GM23338 (cell line): ENCODE measurements around the gene IDH2. TPM values are rescaled to one million over a fixed set of nuclear protein-coding genes. Genes with fewer than 3 reads are reported as not detected.

ENCODE experiments used
- ATAC-seq: fragments of 200-7000 bp; cut with Tn5 transposase; 3 replicates; pipeline ENCODE4 v1.9.1; 2020
- DNase-seq: peaks from one replicate; pipeline ENCODE4 v3.0.0-alpha.2; 2015; ENCODE audit warnings: low spot score
- H2AFZ ChIP-seq: fragments of 200-600 bp; sonication (generic); 2 replicates; pipeline ENCODE4 v1.8.0; 2016; ENCODE audit warnings: antibody characterized with exemption, mild to moderate bottlenecking, moderate library complexity
- H3F3A ChIP-seq: fragments of 200-600 bp; sonication (generic); replicated peaks from 2 replicates; pipeline ENCODE4 v1.8.0; 2017; ENCODE audit warnings: antibody characterized with exemption, mixed run types, low read depth
- H3K27ac ChIP-seq: fragments of 200-600 bp; sonication (generic); 2 replicates; pipeline ENCODE4 v1.6.1; 2016; ENCODE audit warnings: low read depth
- H3K27me3 ChIP-seq: fragments of 200-600 bp; sonication (generic); 2 replicates; pipeline ENCODE4 v1.8.0; 2016; ENCODE audit warnings: mild to moderate bottlenecking, mixed run types, moderate library complexity; ENCODE audit not compliant: insufficient read depth
- H3K36me3 ChIP-seq: fragments of 200-600 bp; sonication (generic); 2 replicates; pipeline ENCODE4 v1.8.0; 2016; ENCODE audit warnings: mild to moderate bottlenecking; ENCODE audit not compliant: insufficient read depth
- H3K4me1 ChIP-seq: fragments of 200-600 bp; sonication (generic); 2 replicates; pipeline ENCODE4 v1.8.0; 2016; ENCODE audit warnings: mild to moderate bottlenecking, moderate library complexity; ENCODE audit not compliant: insufficient read depth
- H3K4me2 ChIP-seq: fragments of 200-600 bp; sonication (generic); 2 replicates; pipeline ENCODE4 v1.7.1; 2017; ENCODE audit warnings: mixed run types
- H3K4me3 ChIP-seq: fragments of 200-600 bp; sonication (generic); 2 replicates; pipeline ENCODE4 v1.6.1; 2016; ENCODE audit warnings: mixed run types
- H3K79me2 ChIP-seq: fragments of 200-600 bp; sonication (generic); replicated peaks from 2 replicates; pipeline ENCODE4 v1.8.0; 2017; ENCODE audit warnings: mild to moderate bottlenecking; ENCODE audit not compliant: insufficient read depth
- H3K9me2 ChIP-seq: fragments of 200-600 bp; sonication (generic); 2 replicates; pipeline ENCODE4 v1.8.0; 2017; ENCODE audit not compliant: insufficient read depth
- H4K20me1 ChIP-seq: fragments of 200-600 bp; sonication (generic); replicated peaks from 2 replicates; pipeline ENCODE4 v1.8.0; 2017; ENCODE audit warnings: mild to moderate bottlenecking; ENCODE audit not compliant: insufficient read depth
- H3K27ac Mint-ChIP-seq: 2 replicates; pipeline ENCODE4 v1.8.0; 2020; ENCODE audit warnings: inconsistent platforms, mild to moderate bottlenecking, moderate library complexity, mixed read lengths
- H3K27me3 Mint-ChIP-seq: 3 replicates; pipeline ENCODE4 v1.8.0; 2022; ENCODE audit warnings: low read depth, mild to moderate bottlenecking, moderate library complexity, mixed read lengths, inconsistent platforms; ENCODE audit not compliant: insufficient read depth, poor library complexity
- H3K36me3 Mint-ChIP-seq: 3 replicates; pipeline ENCODE4 v1.8.0; 2021; ENCODE audit warnings: low read depth, mild to moderate bottlenecking, inconsistent platforms, moderate library complexity, mixed read lengths
- H3K4me1 Mint-ChIP-seq: 3 replicates; pipeline ENCODE4 v1.8.0; 2020; ENCODE audit warnings: mild to moderate bottlenecking, inconsistent platforms, mixed read lengths
- H3K4me3 Mint-ChIP-seq: 3 replicates; pipeline ENCODE4 v1.8.0; 2021; ENCODE audit warnings: moderate library complexity, mild to moderate bottlenecking, inconsistent platforms, mixed read lengths
- H3K9me3 Mint-ChIP-seq: 3 replicates; pipeline ENCODE4 v1.8.0; 2020; ENCODE audit warnings: moderate library complexity, mild to moderate bottlenecking, inconsistent platforms, mixed read lengths
- CREB1 ChIP-seq: fragments of 250-450 bp; sonication (Bioruptor Pico); IDR thresholded peaks from 2 replicates; pipeline ENCODE4 v1.5.0; 2020; ENCODE audit warnings: low read depth, mild to moderate bottlenecking, moderate library complexity
- JUNB ChIP-seq: IDR thresholded peaks from one replicate; pipeline ENCODE4 v1.6.1; 2016; ENCODE audit warnings: antibody characterized with exemption; ENCODE audit not compliant: unreplicated experiment
- POLR2AphosphoS5 ChIP-seq: IDR thresholded peaks from 2 replicates; pipeline ENCODE4 v1.6.1; 2016; ENCODE audit warnings: antibody characterized with exemption, low read depth
- STAT1 ChIP-seq: IDR thresholded peaks from one replicate; pipeline ENCODE4 v1.6.1; 2016; ENCODE audit warnings: antibody characterized with exemption; ENCODE audit not compliant: unreplicated experiment
- ZNF114 ChIP-seq: fragments of 250-450 bp; sonication (Bioruptor Pico); IDR thresholded peaks from 2 replicates; pipeline ENCODE4 v1.5.0; 2020; ENCODE audit warnings: mild to moderate bottlenecking, moderate library complexity
- ZNF331 ChIP-seq: fragments of 250-450 bp; sonication (Bioruptor Pico); IDR thresholded peaks from 2 replicates; pipeline ENCODE4 v1.5.0; 2020; ENCODE audit warnings: low read depth, mild to moderate bottlenecking, moderate library complexity
- polyA plus RNA-seq: library from polyadenylated mRNA; unstranded; fragments of >200 nt; fragmentation: Nextera tagmentation; extraction: Ambion mirVana; gene quantifications from 2 replicates; pipeline ENCODE4 v1.2.1, GENCODE V29; 2016
- total RNA-seq: library from RNA; depleted of rRNA; stranded (reverse); fragments of >200 nt; shearing (Covaris generic); gene quantifications from 2 replicates; pipeline ENCODE4 v1.2.3, GENCODE V29; 2014
- TF ChIP-seq, protein P1 (sequence below): IDR thresholded peaks from one replicate; pipeline ENCODE4 v1.6.1; 2018; ENCODE audit warnings: antibody characterized with exemption; ENCODE audit not compliant: unreplicated experiment
- TF ChIP-seq, protein P2 (sequence below), 2 experiments: fragments of 200-600 bp in 1 of 2; sonication (generic) in 1 of 2; conservative IDR thresholded peaks; 2 replicates each; pipeline versions ENCODE4 v1.5.1 to v1.6.1; 2016 to 2017; ENCODE audit warnings: antibody characterized with exemption in 2 of 2, low read depth in 2 of 2, mild to moderate bottlenecking in 2 of 2, moderate library complexity in 1 of 2
- TF ChIP-seq, protein P3 (sequence below): IDR thresholded peaks from 2 replicates; pipeline ENCODE4 v1.6.1; 2016; ENCODE audit warnings: antibody characterized with exemption
- TF ChIP-seq, protein P4 (sequence below): fragments of 250-450 bp; sonication (Bioruptor Pico); IDR thresholded peaks from 2 replicates; pipeline ENCODE4 v1.5.0; 2020; ENCODE audit warnings: mild to moderate bottlenecking, moderate library complexity

The IDH2 gene
- total and polyA plus RNA-seq, 2 experiments from 2014 or later: 54.9 to 64.0 TPM

DNA sequence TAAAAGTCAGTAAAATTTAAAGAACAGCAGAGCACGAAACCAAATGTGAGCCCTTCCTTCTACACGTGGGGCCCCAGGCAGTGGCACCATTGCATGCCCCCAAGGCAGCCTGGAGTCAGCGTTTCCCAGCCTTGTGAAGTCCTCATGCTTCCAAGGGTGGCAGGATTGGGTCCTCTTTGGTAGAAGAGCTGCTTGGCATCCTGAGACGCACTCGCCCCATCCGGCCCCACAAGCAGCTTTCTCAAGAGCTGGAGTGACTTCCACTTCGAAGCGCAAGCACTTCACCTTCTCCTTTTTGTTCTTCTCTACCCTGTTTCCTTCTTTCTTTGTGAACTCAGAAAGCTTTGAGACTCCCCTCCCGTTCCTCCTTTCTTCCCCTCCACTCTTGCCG lies 66.4 kb downstream of the IDH2 start (continued):
- TF ChIP-seq, protein P1, sequence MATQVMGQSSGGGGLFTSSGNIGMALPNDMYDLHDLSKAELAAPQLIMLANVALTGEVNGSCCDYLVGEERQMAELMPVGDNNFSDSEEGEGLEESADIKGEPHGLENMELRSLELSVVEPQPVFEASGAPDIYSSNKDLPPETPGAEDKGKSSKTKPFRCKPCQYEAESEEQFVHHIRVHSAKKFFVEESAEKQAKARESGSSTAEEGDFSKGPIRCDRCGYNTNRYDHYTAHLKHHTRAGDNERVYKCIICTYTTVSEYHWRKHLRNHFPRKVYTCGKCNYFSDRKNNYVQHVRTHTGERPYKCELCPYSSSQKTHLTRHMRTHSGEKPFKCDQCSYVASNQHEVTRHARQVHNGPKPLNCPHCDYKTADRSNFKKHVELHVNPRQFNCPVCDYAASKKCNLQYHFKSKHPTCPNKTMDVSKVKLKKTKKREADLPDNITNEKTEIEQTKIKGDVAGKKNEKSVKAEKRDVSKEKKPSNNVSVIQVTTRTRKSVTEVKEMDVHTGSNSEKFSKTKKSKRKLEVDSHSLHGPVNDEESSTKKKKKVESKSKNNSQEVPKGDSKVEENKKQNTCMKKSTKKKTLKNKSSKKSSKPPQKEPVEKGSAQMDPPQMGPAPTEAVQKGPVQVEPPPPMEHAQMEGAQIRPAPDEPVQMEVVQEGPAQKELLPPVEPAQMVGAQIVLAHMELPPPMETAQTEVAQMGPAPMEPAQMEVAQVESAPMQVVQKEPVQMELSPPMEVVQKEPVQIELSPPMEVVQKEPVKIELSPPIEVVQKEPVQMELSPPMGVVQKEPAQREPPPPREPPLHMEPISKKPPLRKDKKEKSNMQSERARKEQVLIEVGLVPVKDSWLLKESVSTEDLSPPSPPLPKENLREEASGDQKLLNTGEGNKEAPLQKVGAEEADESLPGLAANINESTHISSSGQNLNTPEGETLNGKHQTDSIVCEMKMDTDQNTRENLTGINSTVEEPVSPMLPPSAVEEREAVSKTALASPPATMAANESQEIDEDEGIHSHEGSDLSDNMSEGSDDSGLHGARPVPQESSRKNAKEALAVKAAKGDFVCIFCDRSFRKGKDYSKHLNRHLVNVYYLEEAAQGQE: no peak
- TF ChIP-seq CREB1 (CRISPR knock-in tag): no peak
- TF ChIP-seq, protein P2, sequence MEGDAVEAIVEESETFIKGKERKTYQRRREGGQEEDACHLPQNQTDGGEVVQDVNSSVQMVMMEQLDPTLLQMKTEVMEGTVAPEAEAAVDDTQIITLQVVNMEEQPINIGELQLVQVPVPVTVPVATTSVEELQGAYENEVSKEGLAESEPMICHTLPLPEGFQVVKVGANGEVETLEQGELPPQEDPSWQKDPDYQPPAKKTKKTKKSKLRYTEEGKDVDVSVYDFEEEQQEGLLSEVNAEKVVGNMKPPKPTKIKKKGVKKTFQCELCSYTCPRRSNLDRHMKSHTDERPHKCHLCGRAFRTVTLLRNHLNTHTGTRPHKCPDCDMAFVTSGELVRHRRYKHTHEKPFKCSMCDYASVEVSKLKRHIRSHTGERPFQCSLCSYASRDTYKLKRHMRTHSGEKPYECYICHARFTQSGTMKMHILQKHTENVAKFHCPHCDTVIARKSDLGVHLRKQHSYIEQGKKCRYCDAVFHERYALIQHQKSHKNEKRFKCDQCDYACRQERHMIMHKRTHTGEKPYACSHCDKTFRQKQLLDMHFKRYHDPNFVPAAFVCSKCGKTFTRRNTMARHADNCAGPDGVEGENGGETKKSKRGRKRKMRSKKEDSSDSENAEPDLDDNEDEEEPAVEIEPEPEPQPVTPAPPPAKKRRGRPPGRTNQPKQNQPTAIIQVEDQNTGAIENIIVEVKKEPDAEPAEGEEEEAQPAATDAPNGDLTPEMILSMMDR (conservative IDR thresholded peaks at IDR 0.05; ENCODE audit: low read depth in 2 of 2): no peak
- no peak for TF ChIP-seq ZNF114 (CRISPR knock-in tag)
- TF ChIP-seq STAT1: no peak
- TF ChIP-seq JUNB: no peak
- no peak for TF ChIP-seq ZNF331 (CRISPR knock-in tag)
- TF ChIP-seq, protein P3, sequence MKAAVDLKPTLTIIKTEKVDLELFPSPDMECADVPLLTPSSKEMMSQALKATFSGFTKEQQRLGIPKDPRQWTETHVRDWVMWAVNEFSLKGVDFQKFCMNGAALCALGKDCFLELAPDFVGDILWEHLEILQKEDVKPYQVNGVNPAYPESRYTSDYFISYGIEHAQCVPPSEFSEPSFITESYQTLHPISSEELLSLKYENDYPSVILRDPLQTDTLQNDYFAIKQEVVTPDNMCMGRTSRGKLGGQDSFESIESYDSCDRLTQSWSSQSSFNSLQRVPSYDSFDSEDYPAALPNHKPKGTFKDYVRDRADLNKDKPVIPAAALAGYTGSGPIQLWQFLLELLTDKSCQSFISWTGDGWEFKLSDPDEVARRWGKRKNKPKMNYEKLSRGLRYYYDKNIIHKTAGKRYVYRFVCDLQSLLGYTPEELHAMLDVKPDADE: no peak

DNA sequence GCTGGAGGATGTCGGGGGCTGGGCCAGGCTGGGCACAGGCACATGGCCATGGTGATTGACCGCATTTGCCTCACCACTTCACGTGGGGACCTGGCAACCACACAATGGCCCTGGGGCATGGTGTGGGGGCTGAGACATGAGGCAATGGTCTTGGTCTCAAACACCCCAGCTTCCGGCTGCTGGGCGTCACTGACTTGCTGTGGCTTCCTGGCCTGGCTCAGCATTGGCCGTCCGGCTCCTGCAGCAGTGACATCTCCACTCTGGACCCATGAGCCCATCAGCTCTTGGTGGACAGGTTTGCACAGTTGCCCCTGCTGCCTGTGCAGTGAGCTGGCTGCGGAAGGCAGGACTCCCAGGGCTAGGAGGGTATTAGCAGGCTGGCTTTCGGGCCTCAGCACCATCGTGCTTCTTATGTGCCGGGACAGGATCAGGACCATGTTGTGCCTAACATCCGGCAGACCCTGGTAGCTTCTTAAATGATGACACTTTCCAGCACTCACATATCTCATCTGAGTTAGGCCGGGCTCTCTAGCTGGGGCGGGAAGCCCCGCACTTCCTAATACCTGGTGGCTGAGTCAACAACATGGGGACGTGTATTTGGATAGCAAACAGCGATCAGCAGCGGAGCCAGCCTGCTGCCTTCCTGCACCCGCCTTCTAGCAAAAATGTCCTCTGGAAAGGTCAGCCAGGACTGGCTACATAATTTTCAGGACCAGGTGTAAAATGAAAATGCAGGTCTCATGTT lies 67.0 kb downstream of the IDH2 start:
- Mint-ChIP-seq H3K4me3 (no peak overlapping the region), H3K27me3 (peaks cover 12% of the 10 kb centered on the region), H3K27ac (no peak overlapping the region), H3K4me1 (peaks cover 59% of the 10 kb centered on the region), H3K36me3 (no peaks in the 10 kb centered on the region), H3K9me3 (no peaks in the 10 kb centered on the region; the same call in 2 of the 3 replicates)
- Histone ChIP-seq H3K36me3 (no peaks in the 10 kb centered on the region), H3F3A (0 out of 2 replicates have a peak, but pooled peaks cover 4% of the 10 kb centered on the region), H4K20me1 (no peaks in the 10 kb centered on the region), H3K27ac (no peak overlapping the region; the same call in 1 of the 2 replicates), H3K79me2 (peaks cover 14% of the 10 kb centered on the region), H3K27me3 (no peaks in the 10 kb centered on the region), H3K9me2 (no peaks in the 10 kb centered on the region), H3K4me1 (peaks cover 22% of the 10 kb centered on the region; the same call in 1 of the 2 replicates), H2AFZ (no peak overlapping the region), H3K4me2 (no peak overlapping the region), H3K4me3 (no peak overlapping the region)
- DNase-seq (no peak), ATAC-seq (no peak)
- TF ChIP-seq, protein P4, sequence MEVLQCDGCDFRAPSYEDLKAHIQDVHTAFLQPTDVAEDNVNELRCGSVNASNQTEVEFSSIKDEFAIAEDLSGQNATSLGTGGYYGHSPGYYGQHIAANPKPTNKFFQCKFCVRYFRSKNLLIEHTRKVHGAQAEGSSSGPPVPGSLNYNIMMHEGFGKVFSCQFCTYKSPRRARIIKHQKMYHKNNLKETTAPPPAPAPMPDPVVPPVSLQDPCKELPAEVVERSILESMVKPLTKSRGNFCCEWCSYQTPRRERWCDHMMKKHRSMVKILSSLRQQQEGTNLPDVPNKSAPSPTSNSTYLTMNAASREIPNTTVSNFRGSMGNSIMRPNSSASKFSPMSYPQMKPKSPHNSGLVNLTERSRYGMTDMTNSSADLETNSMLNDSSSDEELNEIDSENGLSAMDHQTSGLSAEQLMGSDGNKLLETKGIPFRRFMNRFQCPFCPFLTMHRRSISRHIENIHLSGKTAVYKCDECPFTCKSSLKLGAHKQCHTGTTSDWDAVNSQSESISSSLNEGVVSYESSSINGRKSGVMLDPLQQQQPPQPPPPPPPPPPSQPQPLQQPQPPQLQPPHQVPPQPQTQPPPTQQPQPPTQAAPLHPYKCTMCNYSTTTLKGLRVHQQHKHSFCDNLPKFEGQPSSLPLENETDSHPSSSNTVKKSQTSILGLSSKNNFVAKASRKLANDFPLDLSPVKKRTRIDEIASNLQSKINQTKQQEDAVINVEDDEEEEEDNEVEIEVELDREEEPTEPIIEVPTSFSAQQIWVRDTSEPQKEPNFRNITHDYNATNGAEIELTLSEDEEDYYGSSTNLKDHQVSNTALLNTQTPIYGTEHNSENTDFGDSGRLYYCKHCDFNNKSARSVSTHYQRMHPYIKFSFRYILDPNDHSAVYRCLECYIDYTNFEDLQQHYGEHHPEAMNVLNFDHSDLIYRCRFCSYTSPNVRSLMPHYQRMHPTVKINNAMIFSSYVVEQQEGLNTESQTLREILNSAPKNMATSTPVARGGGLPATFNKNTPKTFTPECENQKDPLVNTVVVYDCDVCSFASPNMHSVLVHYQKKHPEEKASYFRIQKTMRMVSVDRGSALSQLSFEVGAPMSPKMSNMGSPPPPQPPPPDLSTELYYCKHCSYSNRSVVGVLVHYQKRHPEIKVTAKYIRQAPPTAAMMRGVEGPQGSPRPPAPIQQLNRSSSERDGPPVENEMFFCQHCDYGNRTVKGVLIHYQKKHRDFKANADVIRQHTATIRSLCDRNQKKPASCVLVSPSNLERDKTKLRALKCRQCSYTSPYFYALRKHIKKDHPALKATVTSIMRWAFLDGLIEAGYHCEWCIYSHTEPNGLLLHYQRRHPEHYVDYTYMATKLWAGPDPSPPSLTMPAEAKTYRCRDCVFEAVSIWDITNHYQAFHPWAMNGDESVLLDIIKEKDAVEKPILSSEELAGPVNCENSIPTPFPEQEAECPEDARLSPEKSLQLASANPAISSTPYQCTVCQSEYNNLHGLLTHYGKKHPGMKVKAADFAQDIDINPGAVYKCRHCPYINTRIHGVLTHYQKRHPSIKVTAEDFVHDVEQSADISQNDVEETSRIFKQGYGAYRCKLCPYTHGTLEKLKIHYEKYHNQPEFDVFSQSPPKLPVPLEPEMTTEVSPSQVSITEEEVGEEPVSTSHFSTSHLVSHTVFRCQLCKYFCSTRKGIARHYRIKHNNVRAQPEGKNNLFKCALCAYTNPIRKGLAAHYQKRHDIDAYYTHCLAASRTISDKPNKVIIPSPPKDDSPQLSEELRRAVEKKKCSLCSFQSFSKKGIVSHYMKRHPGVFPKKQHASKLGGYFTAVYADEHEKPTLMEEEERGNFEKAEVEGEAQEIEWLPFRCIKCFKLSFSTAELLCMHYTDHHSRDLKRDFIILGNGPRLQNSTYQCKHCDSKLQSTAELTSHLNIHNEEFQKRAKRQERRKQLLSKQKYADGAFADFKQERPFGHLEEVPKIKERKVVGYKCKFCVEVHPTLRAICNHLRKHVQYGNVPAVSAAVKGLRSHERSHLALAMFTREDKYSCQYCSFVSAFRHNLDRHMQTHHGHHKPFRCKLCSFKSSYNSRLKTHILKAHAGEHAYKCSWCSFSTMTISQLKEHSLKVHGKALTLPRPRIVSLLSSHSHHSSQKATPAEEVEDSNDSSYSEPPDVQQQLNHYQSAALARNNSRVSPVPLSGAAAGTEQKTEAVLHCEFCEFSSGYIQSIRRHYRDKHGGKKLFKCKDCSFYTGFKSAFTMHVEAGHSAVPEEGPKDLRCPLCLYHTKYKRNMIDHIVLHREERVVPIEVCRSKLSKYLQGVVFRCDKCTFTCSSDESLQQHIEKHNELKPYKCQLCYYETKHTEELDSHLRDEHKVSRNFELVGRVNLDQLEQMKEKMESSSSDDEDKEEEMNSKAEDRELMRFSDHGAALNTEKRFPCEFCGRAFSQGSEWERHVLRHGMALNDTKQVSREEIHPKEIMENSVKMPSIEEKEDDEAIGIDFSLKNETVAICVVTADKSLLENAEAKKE (CRISPR knock-in tag): no peak
- no peak for TF ChIP-seq CREB1 (CRISPR knock-in tag)
- no peak for TF ChIP-seq POLR2AphosphoS5
